Tibial nerve (tissue), 4 donors: Measurements from ENCODE around the gene SPINT1. TPM values are rescaled to one million over a fixed set of nuclear protein-coding genes. Genes with fewer than 3 reads are reported as not detected.

Source experiments
- DNase-seq, 2 donors: peaks; one replicate each; pipeline ENCODE4 v3.0.0-alpha.2; 2019; ENCODE audit warnings: low spot score in 2 of 2
- H3K27ac ChIP-seq, 4 donors: fragments of 200-600 bp; sonication (generic) in 3 of 4; one replicate each; pipeline ENCODE4 v1.5.1; 2017 to 2019; ENCODE audit warnings: mild to moderate bottlenecking in 1 of 4
- H3K27me3 ChIP-seq, 2 donors: fragments of 200-600 bp; sonication (generic) in 1 of 2; one replicate each; pipeline versions ENCODE4 v1.5.1 to v1.6.0; 2017 to 2019
- H3K36me3 ChIP-seq, 3 donors: fragments of 200-600 bp; sonication (generic); one replicate each; pipeline ENCODE4 v1.5.1; 2018 to 2019
- H3K4me1 ChIP-seq, 4 donors: fragments of 200-600 bp; sonication (generic) in 3 of 4; one replicate each; pipeline ENCODE4 v1.5.1; 2017 to 2019
- H3K4me3 ChIP-seq, 4 donors: fragments of 200-600 bp; sonication (generic) in 3 of 4; one replicate each; pipeline ENCODE4 v1.5.1; 2017 to 2019; ENCODE audit warnings: mild to moderate bottlenecking in 1 of 4, moderate library complexity in 1 of 4
- H3K9me3 ChIP-seq, 4 donors: fragments of 200-600 bp; sonication (generic) in 3 of 4; one replicate each; pipeline ENCODE4 v1.5.1; 2017 to 2019
- CTCF ChIP-seq, 5 experiments: fragments of 200-600 bp in 3 of 5; fragments of 450-650 bp in 2 of 5; sonication (generic) in 3 of 5; IDR thresholded peaks; one replicate each; pipeline ENCODE4 v1.5.1; 2016 to 2019; ENCODE audit warnings: antibody characterized with exemption in 5 of 5, mild to moderate bottlenecking in 3 of 5, moderate library complexity in 2 of 5
- EP300 ChIP-seq, 2 donors: sonication (generic); formaldehyde crosslinking; IDR thresholded peaks; one replicate each; pipeline ENCODE4 v1.6.1; 2017; ENCODE audit warnings: antibody characterized with exemption in 2 of 2, mild to moderate bottlenecking in 1 of 2
- POLR2A ChIP-seq, 2 donors: fragments of 450-650 bp; IDR thresholded peaks; one replicate each; pipeline ENCODE4 v1.6.1; 2017; ENCODE audit warnings: antibody characterized with exemption in 2 of 2, mild to moderate bottlenecking in 2 of 2, moderate library complexity in 2 of 2
- WGBS, 2 donors: methylation state at CpG; one replicate each; pipeline ENCODE4 v1.1.5; 2018; 5-methylcytosine and 5-hydroxymethylcytosine counted together
- total RNA-seq, 4 donors: library from RNA; depleted of rRNA; stranded (reverse); fragments of >200 nt; gene quantifications; one replicate each; pipeline ENCODE4 v1.1.0, GENCODE V29; 2016

Gene SPINT1
- total RNA-seq, 4 donors from 2014 or later: 1.1 to 12.0 (median 4.2) TPM

- Histone ChIP-seq H3K4me1 (peaks cover 0 to 34% (median 10%) of the 10 kb centered on the region in 4 donors), H3K36me3 (peaks cover 0 to 34% (median 0%) of the 10 kb centered on the region in 3 donors), H3K27me3 (no peaks in the 10 kb centered on the region), H3K4me3 (peak within 1 kb of the TSS; percentile 51 to 92 (median 85)), H3K9me3 (no peaks in the 10 kb centered on the region), H3K27ac (peak within 1 kb of the TSS; percentile 79 to 96 (median 89))
- DNase-seq: peak; percentile 98 to 99
- 2 to 4% methylated on average over 43 to 49 of the region's 55 CpGs for WGBS, 2 donors
- TF ChIP-seq CTCF (IDR thresholded peaks at IDR 0.05) (peak; percentile 98 to 100 (median 99)), EP300 (IDR thresholded peaks at IDR 0.05) (peak; percentile 96 to 99), POLR2A (IDR thresholded peaks at IDR 0.05) (peak; percentile 75 to 79)
These were observed 50.2 kb downstream of the SPINT1 start, which contains the start of gene VPS18 for GRCh38 chr15:40893733-40894680. Gene VPS18 (plus strand): TSS chr15:40894450. CDS start chr15:40894769, 319 bp downstream.

- TF ChIP-seq CTCF (IDR thresholded peaks at IDR 0.05) (peak in 2 of 5 experiments; percentile 54 to 64), EP300 (IDR thresholded peaks at IDR 0.05) (no peak), POLR2A (IDR thresholded peaks at IDR 0.05) (no peak)
- 1% methylated on average over 27 of the region's 33 CpGs for WGBS, 2 donors
- H3K27me3 ChIP-seq: no peaks in the 10 kb centered on the region
- peak overlapping the region; percentile 79 to 96 (median 89) for H3K27ac ChIP-seq
- peaks cover 0 to 42% (median 0%) of the 10 kb centered on the region in 3 donors for H3K36me3 ChIP-seq
- peak in 1 of 2 donors; percentile 45 for DNase-seq
- H3K9me3 ChIP-seq: no peaks in the 10 kb centered on the region
- H3K4me3 ChIP-seq: peak overlapping the region; percentile 51 to 92 (median 85)
- H3K4me1 ChIP-seq: peaks cover 0 to 34% (median 10%) of the 10 kb centered on the region in 4 donors
These were observed 51.0 kb downstream of the SPINT1 start for GRCh38 chr15:40894681-40895448.

GRCh38 chr15:40899536-40900207 is 55.8 kb downstream of the SPINT1 start:
- H3K9me3 ChIP-seq: no peaks in the 10 kb centered on the region
- H3K27me3 ChIP-seq: no peaks in the 10 kb centered on the region
- H3K4me3 ChIP-seq: no peak overlapping the region
- H3K4me1 ChIP-seq: peaks cover 0 to 40% (median 8%) of the 10 kb centered on the region in 4 donors
- no peak for DNase-seq
- WGBS, 2 donors: 89 to 93% methylated on average over 33 of the region's 33 CpGs
- peaks cover 0 to 84% (median 14%) of the 10 kb centered on the region in 3 donors for H3K36me3 ChIP-seq
- no peak for TF ChIP-seq CTCF (IDR thresholded peaks at IDR 0.05)
- TF ChIP-seq EP300 (IDR thresholded peaks at IDR 0.05): no peak
- no peak for TF ChIP-seq POLR2A (IDR thresholded peaks at IDR 0.05)
- no peak overlapping the region for H3K27ac ChIP-seq

GRCh38 chr15:40900256-40901052 is 56.6 kb downstream of the SPINT1 start:
- Histone ChIP-seq H3K4me1 (peaks cover 0 to 39% (median 3%) of the 10 kb centered on the region in 4 donors), H3K27me3 (no peaks in the 10 kb centered on the region), H3K27ac (no peak overlapping the region), H3K4me3 (no peak overlapping the region), H3K9me3 (no peaks in the 10 kb centered on the region), H3K36me3 (peaks cover 0 to 84% (median 14%) of the 10 kb centered on the region in 3 donors)
- no peak for DNase-seq
- WGBS, 2 donors: 89 to 91% methylated on average over 27 to 32 of the region's 36 CpGs
- TF ChIP-seq CTCF (IDR thresholded peaks at IDR 0.05) (no peak), POLR2A (IDR thresholded peaks at IDR 0.05) (no peak), EP300 (IDR thresholded peaks at IDR 0.05) (no peak)
